Right atrium auricular region (tissue), 2 donors: Measurements from ENCODE around the gene NDUFAF8. TPM values are rescaled to one million over a fixed set of nuclear protein-coding genes. Genes with fewer than 3 reads are reported as not detected.

ENCODE experiments used
- DNase-seq: peaks from one replicate; pipeline ENCODE4 v3.0.0-alpha.2; 2019; ENCODE audit warnings: low spot score
- H3K27ac ChIP-seq, 2 donors: fragments of 200-600 bp; sonication (generic); 1 replicate in 1 of 2; 2 replicates in 1 of 2; pipeline ENCODE4 v1.5.1; 2016 to 2019
- H3K27me3 ChIP-seq, 2 donors: fragments of 200-600 bp; sonication (generic); one replicate each; pipeline versions ENCODE4 v1.5.1 to v1.6.0; 2017 to 2019
- H3K36me3 ChIP-seq: fragments of 200-600 bp; sonication (generic); one replicate; pipeline ENCODE4 v1.5.1; 2016
- H3K4me1 ChIP-seq, 2 donors: fragments of 200-600 bp; sonication (generic); one replicate each; pipeline versions ENCODE4 v1.5.1 to v1.6.0; 2017 to 2019
- H3K4me3 ChIP-seq, 2 donors: fragments of 200-600 bp; sonication (generic); 1 replicate in 1 of 2; 2 replicates in 1 of 2; pipeline ENCODE4 v1.5.1; 2017 to 2019; ENCODE audit warnings: mild to moderate bottlenecking in 1 of 2, moderate library complexity in 1 of 2
- H3K9me3 ChIP-seq, 2 donors: fragments of 200-600 bp; sonication (generic); one replicate each; pipeline ENCODE4 v1.5.1; 2019
- CTCF ChIP-seq, 2 donors: fragments of 200-600 bp; sonication (generic); IDR thresholded peaks; one replicate each; pipeline ENCODE4 v1.5.1; 2019; ENCODE audit warnings: antibody characterized with exemption in 2 of 2
- total RNA-seq, 2 donors: library from RNA; depleted of rRNA; stranded (reverse); fragments of >200 nt; gene quantifications; one replicate each; pipeline ENCODE4 v1.1.0, GENCODE V29; 2016

Gene NDUFAF8
- total RNA-seq, 2 donors from 2014 or later, result 53.1 to 53.5 TPM

DNA sequence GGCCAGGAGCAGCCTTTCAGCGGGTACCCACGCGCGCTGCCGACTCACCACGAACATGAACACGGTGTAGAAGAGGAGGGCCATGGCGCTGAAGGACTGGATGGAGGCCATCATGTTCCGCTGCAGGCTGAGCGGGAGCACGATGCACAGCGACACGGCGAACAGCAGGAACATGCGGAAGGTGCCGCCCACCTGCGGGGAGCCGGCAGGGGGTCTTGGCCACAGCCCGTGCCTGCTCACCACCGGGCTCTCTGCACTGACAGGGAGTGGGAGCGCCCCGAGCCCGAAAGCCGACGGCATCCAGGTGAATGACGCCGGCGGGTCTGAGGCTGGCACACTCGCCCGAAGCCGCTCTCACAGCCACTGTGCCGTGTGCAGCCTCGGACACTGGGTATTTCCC, 43.0 kb downstream of the NDUFAF8 start:
- Histone ChIP-seq H3K27ac (no peak overlapping the region), H3K4me1 (peaks cover 0 to 42% of the 10 kb centered on the region in 2 donors), H3K27me3 (no peaks in the 10 kb centered on the region), H3K9me3 (no peaks in the 10 kb centered on the region), H3K36me3 (peaks cover 22% of the 10 kb centered on the region), H3K4me3 (no peak overlapping the region)
- TF ChIP-seq CTCF (IDR thresholded peaks at IDR 0.05), result no peak
- DNase-seq, result no peak

DNA sequence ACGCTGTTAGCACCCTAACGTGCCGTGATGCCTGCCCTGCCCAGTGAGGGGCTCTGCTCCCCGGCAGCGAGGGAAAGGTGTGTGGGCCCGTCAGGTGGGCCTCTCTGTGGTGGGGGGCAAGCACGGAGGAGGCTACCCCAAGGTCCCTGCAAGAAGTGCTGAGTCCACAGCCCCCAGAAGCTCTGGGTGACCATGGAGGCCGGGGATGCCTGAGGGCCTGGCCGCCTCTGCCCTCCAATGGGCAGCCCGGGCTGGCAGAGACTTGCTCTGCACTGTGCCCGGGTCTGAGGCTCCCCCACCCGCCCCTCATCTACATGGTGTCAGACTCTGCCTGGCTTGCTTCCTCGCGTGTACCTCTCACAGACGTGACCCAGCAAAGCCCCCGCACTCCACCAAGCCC, 43.8 kb downstream of the NDUFAF8 start:
- H3K4me3 ChIP-seq, result no peak overlapping the region
- no peak overlapping the region for H3K27ac ChIP-seq
- peaks cover 29% of the 10 kb centered on the region for H3K36me3 ChIP-seq
- no peaks in the 10 kb centered on the region for H3K9me3 ChIP-seq
- DNase-seq, result no peak
- no peak for TF ChIP-seq CTCF (IDR thresholded peaks at IDR 0.05)
- no peaks in the 10 kb centered on the region for H3K27me3 ChIP-seq
- H3K4me1 ChIP-seq, result peaks cover 0 to 40% of the 10 kb centered on the region in 2 donors

DNA sequence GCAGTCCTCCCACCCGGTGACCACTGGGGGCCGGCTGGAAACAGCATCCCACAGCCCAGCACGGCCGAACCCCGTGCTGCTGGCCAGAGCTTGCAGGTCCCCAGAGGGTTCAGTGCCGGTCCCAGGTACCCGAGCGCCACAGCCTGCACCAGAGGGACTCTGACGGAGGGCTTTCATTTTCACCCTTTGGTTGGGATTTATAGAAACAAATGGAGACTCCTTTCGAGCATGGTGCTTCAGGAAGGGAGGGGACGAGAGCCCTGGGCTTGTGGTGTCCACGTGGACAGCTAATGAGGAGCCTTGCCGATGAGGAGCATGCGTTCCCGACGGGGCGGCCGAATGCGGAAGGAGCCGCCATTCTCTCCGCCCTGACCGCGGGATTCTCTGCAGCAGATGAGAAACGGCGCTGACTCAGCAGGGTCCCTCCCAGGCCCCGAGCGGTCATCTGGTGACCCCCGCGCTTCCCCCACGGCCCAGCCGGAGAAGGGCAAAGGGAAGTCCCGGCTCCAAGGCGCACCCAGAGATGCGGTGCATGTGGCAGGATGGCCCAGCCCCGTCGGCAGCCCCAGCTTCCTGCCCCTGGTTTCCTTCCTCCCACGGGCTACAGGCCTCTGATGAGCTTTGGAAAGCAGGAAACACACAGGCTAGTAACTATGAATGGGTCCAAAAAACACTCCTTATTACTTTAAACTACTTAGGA, 46.2 kb downstream of the NDUFAF8 start:
- Histone ChIP-seq H3K9me3 (no peaks in the 10 kb centered on the region), H3K4me3 (peak overlapping the region; percentile 22 to 42), H3K4me1 (peaks cover 0 to 32% of the 10 kb centered on the region in 2 donors), H3K27ac (peak overlapping the region; percentile 75 to 77), H3K27me3 (no peaks in the 10 kb centered on the region), H3K36me3 (peaks cover 34% of the 10 kb centered on the region)
- no peak for TF ChIP-seq CTCF (IDR thresholded peaks at IDR 0.05)
- peak; percentile 83 for DNase-seq

- Histone ChIP-seq H3K4me3 (peak overlapping the region in 1 of 2 donors; percentile 42), H3K4me1 (peaks cover 0 to 32% of the 10 kb centered on the region in 2 donors), H3K9me3 (no peaks in the 10 kb centered on the region), H3K27ac (peak overlapping the region; percentile 75 to 77), H3K27me3 (no peaks in the 10 kb centered on the region), H3K36me3 (peaks cover 34% of the 10 kb centered on the region)
- TF ChIP-seq CTCF (IDR thresholded peaks at IDR 0.05), result no peak
- no peak for DNase-seq
These were observed 46.8 kb downstream of the NDUFAF8 start for GRCh38 chr17:81285894-81286293.

- DNase-seq, result no peak
- peaks cover 33% of the 10 kb centered on the region for H3K36me3 ChIP-seq
- H3K27me3 ChIP-seq, result no peaks in the 10 kb centered on the region
- H3K9me3 ChIP-seq, result no peaks in the 10 kb centered on the region
- no peak overlapping the region for H3K4me3 ChIP-seq
- H3K27ac ChIP-seq, result peak overlapping the region; percentile 75 to 77
- TF ChIP-seq CTCF (IDR thresholded peaks at IDR 0.05), result no peak
- peaks cover 0 to 35% of the 10 kb centered on the region in 2 donors for H3K4me1 ChIP-seq
These were observed 47.5 kb downstream of the NDUFAF8 start for GRCh38 chr17:81286491-81287145.
